Ureter (tissue), 1 donor: ENCODE results near the gene ZDHHC18. TPM values are rescaled to one million over a fixed set of nuclear protein-coding genes. Genes with fewer than 3 reads are reported as not detected.
"Not testable (repeated sequence)": the region's sequence is repeated elsewhere in the genome, so short reads cannot be mapped to it uniquely, and the experiment has no call there.

Experiments
- DNase-seq: peaks from one replicate; pipeline ENCODE4 v3.0.0-alpha.2; 2020; ENCODE audit warnings: low spot score
- total RNA-seq: library from RNA; stranded (reverse); gene quantifications from one replicate; pipeline ENCODE4 v1.2.4, GENCODE V29; 2023
- donor health status: DM: yes; HTN: yes; CAD: no.

ZDHHC18 gene
- total RNA-seq, 1 donor from 2014 or later = 21.0 TPM

DNA sequence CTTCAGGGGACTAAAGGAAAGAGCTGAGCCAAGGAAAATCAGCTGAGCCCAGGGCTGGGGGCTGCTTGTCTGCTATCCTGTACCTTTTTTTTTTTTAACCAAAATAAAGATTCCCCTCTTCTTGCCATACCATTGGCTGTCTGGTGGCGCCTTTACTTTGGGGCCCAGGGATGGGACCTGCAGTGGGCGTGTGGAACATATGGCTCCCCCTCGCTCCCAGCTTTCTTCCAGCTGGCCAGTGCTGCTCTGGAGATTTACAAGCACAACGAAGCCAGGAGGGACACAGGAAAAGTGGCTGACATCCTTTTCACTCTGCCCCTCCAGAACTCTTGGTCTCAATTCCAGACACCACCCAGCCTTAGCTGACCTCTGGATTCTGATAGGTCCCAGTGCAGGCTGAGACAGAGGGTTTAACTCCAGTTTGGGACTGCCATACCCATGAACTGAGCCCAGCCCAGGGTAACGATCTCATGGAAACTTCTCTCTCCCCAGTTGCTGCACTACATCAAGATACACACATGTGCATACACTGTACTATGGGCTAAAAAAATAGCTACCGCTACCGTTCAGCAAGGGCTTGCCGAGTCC lies 31.1 kb downstream of the ZDHHC18 start:
- no peak for DNase-seq

DNA sequence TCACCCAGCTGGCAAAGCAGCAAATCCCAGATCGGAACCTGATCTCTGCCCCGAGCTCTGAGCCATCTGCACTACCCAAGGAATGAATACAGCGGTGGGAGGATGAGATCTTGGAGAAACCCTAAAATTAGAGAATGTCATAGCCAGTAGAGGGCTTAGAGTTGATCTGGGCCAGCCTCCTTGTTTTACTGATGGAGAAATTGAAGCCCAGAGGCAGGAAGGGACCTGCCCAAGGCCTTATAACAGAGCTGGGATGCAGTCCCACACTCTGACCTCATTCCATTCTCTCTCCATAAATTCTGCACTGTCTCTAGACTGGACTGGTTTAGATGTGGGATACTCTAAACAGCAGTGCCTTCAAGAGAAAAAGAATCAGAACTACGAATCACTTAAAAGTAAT lies 31.7 kb downstream of the ZDHHC18 start:
- DNase-seq = no peak

DNA sequence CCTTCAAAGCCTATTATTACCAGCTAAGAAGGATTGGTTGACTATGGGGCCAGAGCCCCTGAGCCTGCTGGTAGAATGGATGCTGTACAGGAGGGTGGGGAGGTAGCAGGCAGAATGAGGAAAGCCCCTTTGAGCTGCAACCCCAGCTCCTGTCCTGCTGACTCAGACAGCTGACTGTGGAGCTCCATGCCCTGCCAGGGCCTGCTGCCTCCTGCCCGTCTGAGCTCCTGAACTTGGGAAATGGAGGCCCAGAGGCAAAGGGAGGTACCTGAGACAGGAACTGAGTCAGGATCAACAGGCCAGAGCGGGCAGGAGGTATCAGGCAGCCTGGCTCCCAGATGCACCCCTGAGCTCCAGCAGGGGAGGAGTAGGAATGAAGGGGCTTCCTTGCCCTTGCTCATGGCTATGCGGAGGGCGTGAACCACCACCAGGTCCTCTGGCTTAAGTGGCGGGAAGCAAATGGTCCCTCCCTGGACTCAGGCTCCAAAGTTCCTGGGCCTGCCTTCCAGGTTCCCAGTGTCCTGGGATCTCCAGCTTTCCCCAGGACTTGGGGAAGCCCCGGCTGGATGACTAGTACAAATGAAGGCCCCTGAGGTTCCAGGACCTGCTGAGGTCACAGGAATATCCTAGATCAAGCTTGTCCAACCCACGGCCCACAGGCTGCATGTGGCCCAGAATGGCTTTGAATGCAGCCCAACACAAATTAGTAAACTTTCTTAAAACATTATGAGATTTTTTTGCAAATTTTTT lies 32.6 kb downstream of the ZDHHC18 start:
- no peak for DNase-seq

DNA sequence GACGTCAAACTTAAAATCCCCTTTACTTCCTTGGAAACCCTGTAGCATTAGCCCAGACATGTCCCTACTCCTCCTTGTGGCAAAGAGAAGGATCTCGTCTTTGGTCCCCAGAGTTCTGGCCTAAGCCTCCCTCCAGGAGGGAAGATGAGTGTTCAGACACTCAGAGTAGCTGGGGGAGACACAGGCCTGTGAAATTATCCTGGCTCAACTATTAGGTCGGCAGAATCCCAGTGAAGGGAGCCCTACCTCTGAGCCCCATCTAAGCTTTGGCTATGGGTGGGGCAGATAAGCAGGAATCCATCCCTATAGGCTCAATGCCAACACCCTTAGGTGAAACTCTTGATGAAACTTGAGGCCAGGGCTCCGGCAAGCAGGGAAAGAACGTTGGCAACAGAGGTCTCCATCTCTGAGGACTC lies 34.8 kb downstream of the ZDHHC18 start:
- no peak for DNase-seq

DNA sequence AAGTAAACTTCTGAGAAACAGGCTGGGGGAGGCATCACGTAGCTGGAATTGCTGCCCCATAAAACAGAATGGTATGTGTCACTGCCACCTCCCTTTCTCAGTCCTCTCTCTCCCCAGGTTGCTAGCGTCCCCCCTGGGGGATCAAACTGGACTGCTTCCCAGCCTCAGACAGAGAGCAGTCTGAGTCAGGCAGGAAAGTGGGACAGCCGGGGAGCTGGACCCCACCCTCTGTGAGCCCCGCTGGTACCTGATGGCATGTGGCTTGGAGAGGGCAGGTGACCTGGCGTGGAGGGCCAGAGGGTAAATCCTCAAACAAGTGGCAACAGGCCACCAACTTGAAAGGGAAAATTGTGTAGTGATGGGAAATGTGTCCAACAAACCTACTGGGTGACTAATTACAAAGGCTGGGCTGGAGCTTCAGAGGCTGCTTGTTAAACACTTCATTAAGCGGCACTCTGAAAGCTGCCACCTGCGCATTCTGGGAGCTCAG lies 35.4 kb downstream of the ZDHHC18 start:
- no peak for DNase-seq

DNA sequence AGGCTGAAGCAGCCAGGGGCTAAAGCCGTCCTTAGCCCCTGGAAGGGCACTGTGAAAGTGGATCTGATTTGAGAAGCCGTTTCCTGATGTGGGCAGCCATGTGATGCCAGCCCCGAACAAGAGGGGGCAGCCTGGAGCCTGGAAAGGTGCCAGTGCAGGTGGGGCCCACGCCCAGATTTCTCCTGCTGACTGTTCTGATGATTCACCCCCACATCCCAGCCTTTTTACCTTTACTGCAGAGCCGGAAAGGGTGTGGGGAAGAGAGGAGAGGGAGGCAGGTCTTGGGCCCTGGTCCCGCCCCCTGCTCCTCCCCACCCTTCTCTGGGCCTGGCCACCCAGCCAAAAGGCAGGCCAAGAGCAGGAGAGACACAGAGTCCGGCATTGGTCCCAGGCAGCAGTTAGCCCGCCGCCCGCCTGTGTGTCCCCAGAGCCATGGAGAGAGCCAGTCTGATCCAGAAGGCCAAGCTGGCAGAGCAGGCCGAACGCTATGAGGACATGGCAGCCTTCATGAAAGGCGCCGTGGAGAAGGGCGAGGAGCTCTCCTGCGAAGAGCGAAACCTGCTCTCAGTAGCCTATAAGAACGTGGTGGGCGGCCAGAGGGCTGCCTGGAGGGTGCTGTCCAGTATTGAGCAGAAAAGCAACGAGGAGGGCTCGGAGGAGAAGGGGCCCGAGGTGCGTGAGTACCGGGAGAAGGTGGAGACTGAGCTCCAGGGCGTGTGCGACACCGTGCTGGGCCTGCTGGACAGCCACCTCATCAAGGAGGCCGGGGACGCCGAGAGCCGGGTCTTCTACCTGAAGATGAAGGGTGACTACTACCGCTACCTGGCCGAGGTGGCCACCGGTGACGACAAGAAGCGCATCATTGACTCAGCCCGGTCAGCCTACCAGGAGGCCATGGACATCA lies 36.5 kb downstream of the ZDHHC18 start, which contains the start of gene SFN:
Gene SFN (plus strand): TSS at position 369 of the 904 bp plus-strand sequence. CDS start 64 bp downstream, at position 433.
- DNase-seq = peak; percentile 89

DNA sequence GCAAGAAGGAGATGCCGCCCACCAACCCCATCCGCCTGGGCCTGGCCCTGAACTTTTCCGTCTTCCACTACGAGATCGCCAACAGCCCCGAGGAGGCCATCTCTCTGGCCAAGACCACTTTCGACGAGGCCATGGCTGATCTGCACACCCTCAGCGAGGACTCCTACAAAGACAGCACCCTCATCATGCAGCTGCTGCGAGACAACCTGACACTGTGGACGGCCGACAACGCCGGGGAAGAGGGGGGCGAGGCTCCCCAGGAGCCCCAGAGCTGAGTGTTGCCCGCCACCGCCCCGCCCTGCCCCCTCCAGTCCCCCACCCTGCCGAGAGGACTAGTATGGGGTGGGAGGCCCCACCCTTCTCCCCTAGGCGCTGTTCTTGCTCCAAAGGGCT lies 37.2 kb downstream of the ZDHHC18 start:
- DNase-seq = no peak

DNA sequence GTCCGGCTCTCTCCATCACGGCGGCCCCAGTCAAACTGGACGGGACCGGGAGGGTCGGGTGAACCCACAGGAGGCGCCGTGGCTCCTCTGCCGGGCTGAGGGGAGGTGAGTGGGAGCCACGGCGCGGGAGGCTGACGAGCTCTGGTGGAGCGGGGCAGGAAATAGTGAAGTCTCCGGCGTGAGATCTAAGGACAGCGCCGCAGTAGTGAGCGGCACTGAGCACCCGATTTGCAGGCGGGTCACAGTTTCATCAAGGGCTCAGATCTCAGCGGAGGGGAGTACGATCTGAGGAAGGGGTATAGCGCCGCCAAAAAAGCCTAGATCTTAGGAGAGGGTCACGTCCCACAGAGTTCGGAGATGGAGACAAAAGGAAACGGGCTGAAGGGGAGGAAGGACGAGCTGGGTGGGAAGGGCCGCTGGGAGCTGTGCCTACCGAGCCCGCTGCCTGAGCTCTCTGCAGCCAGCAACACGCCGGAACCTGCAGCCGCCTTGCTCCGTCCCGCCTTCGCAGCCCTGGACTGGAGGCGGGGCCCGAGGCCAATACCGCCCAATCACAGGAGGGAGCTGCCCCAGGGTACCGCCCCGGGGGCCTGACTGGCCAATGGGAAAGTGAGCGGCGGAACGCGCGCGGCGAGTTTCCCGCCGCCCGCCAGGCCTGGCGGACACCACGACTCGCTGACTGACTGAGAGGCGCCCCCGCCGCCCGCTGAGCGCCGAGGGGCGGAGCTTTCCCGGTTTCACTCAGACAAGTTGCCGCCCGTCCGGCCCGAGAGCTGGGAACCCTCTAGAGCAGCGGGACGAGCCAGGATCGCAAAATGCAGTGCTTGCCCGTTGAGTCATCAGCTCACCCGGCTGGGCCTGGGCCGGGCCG lies 38.4 kb downstream of the ZDHHC18 start:
- peak; percentile 98 for DNase-seq

DNA sequence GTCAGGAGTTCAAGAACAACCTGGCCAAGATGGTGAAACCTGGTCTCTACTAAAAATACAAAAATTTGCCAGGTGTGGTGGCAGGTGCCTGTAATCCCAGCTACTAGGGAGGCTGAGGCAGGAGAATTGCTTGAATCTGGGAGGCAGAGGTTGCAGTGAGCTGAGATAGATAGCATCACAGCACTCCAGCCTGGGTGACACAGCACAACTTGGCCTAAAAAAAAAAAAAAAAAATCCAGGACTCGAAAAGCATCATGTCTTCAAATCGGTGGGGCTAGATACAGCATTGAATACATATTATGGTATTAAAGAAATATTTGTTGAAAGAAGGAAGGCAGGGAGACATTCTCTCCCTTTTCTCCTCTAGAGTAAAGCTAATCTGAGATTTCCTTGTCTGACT lies 46.6 kb downstream of the ZDHHC18 start:
- DNase-seq = not testable (repeated sequence)

DNA sequence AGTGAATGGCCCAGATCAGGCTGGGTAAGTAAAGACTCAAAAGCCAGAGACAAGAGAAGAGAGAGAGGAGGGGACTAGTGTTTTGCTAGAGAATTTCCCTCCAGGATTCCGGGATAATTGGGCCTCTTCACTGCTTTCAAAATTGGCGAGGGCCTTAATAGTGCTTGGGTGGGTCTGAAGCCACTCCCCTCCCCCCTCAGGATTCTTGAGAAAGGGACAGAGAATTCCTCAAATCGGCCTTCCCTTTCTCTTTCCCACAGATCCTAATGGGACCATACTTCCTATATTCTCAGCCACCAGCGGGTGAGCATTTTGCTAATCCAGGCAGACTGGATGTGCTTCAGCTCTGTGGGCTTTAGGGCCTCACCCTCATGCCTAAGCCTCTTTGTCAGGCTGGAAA lies 48.4 kb downstream of the ZDHHC18 start:
- DNase-seq = no peak

DNA sequence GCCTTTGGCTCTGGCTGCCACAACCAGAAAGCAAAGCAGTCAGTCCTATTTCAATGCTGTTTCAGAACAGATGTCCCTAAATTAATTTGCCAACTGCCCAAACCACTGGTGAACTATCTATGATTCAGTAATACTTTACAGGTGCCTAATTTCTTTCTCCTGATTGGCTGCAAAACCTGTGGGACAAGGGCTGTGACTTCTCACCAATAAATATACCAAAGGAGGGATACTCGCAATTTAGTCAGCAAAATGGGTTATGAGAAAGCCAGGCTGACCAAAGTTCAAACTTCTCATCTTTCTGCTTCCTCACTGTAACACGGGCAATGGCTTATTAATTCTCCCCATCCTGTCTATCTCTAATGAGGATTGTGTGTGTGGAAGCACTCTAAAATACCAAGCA lies 50.8 kb downstream of the ZDHHC18 start:
- DNase-seq = no peak

DNA sequence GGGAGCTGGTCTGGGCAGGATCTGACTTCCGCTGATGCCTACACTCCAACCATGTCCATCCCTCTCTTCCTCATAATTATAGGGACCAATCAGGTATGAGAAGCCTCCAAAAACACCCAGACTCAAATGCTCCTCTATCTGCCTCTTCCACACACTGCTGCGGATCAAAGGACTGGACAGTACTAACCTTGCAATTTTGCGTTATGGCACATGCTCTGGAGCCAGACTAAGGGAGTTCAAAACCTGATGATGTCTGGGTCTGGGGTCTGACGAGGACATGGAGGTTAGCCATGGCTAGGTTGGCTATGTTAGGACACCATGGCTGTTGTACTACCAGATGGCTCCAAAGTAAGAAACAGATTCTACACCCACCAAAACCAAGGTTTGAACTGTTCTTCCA lies 53.3 kb downstream of the ZDHHC18 start:
- no peak for DNase-seq

DNA sequence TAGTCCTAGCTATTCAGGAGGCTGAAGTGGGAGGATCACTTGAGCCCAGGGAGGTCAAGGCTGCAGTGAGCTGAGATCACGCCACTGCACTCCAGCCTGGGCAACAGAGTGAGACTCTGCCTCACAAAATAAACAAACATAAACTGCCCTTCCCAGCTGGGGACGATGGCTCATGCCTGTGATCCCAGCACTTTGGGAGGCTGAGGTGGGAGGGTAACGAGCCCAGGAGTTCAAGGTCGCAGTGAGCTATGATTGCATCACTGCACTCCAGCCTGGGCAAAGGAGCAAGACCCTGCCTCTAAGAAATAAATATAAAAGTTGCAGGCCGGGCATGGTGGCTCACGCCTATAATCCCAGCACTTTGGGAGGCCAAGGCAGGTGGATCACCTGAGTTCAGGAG lies 55.1 kb downstream of the ZDHHC18 start:
- DNase-seq = not testable (repeated sequence)

DNA sequence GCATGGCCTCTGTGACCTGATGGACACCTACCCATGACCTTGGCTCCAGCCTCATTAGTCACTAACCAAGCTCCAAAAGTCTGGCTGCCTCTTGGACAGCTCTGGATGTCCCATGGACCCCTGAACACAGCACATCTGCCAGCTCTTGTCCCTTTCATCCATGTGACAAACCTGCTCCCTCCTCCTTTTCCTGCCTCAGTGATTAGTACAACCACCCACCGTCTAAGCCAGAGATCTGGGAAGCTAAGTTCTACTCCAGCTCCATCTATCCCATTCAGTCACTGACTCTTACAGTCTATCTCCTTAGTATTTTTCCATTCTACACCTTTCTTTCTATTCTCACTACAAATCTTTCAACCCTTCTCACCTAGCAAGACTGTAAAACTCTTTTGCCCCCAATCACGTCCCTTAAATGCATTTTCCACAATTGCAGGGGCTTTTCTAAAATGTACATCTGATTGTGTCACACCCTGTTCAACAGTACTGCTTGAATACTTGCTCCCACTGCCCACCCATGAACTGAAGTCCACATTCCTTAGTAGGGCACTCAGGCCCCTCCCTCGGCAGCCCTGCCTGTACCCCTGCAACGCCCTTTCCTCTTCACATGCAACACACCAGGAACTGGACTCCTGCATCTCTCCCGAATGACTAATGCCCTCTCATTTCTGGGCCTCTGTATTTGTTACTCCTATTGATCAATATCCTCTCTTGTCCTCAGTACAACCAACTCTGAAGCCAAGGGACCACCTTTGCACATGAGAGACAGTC lies 56.4 kb downstream of the ZDHHC18 start:
- DNase-seq = no peak

DNA sequence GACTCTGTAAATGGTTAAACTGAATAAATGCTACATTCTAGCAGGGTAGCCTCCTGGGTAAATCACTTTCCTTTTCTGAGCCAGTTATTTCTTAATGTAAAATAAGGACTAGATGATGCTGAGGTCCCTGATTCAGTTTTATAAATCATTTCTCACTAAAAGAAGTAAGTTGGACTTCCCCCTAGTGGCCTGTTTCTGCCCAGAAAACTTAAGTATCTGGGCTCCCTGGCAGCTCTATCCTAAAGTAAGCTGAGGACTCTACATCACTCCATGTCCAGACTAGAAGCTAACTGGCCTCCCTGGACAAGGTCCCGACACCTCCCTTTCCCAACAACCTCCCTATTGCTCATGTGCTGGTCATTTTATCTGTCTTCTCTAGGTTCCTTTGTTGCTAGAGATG lies 60.6 kb downstream of the ZDHHC18 start:
- no peak for DNase-seq

DNA sequence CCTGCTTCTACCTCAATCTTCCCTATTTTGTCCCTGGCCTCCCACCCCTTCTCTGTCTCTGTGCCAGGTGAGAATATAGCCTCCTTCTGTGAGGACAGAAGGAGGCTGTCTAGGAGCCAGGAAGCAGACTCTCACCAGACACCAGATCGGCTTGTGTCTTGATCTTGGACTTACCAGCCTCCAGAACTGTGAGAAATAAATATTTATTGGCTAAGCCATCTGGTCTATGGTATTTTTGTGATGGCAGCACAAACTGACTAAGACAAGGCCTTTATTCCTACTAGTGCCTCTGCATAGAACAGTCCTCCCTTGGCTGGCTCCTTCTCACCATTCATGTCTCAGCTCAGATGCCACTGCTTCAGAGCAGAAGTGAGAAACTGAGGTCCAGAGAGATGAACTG lies 61.7 kb downstream of the ZDHHC18 start:
- DNase-seq = no peak

DNA sequence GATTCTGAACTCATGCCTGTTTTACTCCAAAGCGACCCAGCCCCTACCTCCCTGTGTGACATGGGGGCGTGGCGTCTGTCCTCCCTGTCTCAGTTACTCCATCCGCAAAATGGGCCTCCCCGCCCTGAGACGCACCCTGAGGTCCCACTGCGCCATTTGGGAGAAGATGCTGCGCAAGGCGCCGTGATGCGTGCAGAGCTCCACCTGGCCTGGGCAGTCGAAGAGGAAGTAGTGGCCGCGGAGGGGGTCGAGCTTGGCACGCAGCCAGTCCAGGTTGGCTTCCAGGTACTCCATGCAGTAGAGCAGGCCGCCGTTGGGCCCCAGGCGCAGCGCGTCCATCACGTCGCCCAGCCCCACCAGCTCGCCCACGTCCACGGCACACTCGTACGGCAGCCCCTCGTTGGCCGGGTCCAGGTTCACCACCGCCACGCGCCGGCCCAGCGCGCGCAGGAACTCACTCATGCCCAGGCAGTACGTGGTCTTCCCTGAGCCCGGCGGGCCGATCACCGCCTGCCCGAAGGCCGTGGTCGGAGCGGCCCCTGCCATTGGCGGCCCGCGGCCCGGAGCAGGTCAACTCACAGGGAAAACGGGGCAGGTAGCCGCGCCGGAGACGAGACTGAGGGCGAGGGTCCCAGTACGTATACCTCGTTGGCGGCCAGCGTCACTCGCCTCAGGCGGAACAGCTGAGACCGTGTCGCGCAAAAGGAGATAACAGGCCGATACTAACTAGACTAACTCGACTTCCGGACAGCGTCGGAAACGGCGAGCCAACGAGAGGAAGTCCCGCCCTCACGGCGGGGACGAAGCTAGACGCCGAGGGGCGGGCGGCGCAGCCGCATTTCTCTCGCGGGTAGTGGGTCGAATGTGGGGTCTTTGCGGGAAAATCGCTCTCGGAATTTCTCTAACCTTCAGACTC lies 63.3 kb downstream of the ZDHHC18 start, which contains the start of gene GPN2:
Gene GPN2 (minus strand): TSS at position 733 of the 916 bp plus-strand sequence. CDS start 187 bp downstream, at position 546.
- peak; percentile 81 for DNase-seq

DNA sequence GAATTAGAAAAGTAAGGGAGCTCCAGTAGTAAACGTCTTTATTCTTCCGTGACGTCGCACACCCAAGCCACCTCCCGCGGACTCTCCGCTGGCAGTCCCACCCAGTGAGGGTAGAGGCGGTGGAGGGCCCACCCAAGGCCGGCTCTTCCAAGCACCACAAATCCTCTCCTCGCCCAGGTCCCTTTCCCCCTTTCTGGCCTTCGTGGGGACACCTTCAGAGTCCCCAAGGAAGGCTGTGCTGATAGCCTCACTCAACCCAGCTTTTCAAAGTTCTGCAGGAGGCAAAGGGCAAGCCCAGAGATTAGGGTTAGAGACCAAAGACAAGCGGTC lies 63.9 kb downstream of the ZDHHC18 start:
- DNase-seq = no peak

DNA sequence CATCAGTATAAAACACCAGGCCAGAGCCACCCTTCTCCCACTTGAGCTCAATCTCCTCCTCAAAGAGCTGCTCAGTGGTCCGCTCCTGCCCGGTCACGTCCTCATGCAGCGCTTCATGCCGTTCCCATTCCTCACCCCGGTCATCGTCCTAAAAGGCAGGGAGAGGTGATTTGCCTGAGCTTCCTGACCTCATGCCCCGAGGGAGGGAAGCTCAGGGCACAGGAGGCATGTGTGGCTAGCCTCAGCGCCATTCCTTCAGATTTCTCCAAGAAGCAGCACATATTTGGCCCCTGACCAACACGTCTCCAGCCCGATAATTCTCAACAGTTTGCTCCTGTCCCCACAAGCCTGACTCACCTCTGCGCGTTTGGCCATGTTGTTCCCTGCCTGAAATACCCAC lies 67.8 kb downstream of the ZDHHC18 start:
- DNase-seq = no peak
